GM12864 (cell line): Measurements from ENCODE around the gene TRRAP.
"Not testable (repeated sequence)": the region's sequence is repeated elsewhere in the genome, so short reads cannot be mapped to it uniquely, and the experiment has no call there.

Experiments
- DNase-seq: peaks from one replicate; pipeline ENCODE4 v3.0.0-alpha.2; 2011; ENCODE audit warnings: low read depth
- H3K4me3 ChIP-seq: 2 replicates; pipeline ENCODE4 v1.5.1; 2011; ENCODE audit warnings: mild to moderate bottlenecking, low read depth, low read length, control low read depth
- CTCF ChIP-seq: IDR thresholded peaks from 2 replicates; pipeline ENCODE4 v1.5.1; 2011; ENCODE audit warnings: low read depth, mild to moderate bottlenecking, moderate library complexity, low read length, control low read depth, inconsistent platforms; ENCODE audit errors: missing control alignments

The TRRAP gene

GRCh38 chr7:99042957-99043356 is 164.6 kb downstream of the TRRAP start:
- no peak for DNase-seq
- no peak overlapping the region for H3K4me3 ChIP-seq
- no peak for TF ChIP-seq CTCF

GRCh38 chr7:99044858-99045257 is 166.5 kb downstream of the TRRAP start:
- not testable (repeated sequence) for DNase-seq, H3K4me3 ChIP-seq

- not testable (repeated sequence) for DNase-seq, H3K4me3 ChIP-seq
Measured at GRCh38 chr7:99046262-99046661, 167.9 kb downstream of the TRRAP start.

- no peak overlapping the region for H3K4me3 ChIP-seq
- DNase-seq = no peak
- TF ChIP-seq CTCF = no peak
Measured at GRCh38 chr7:99046722-99047121, 168.4 kb downstream of the TRRAP start.

- DNase-seq = no peak
- no peak for TF ChIP-seq CTCF
- H3K4me3 ChIP-seq = no peak overlapping the region
Measured at GRCh38 chr7:99047526-99048077, 169.3 kb downstream of the TRRAP start.

- no peak overlapping the region for H3K4me3 ChIP-seq
- no peak for TF ChIP-seq CTCF
- DNase-seq = no peak
Measured at GRCh38 chr7:99050971-99051370, 172.6 kb downstream of the TRRAP start.

GRCh38 chr7:99054781-99055180 is 176.4 kb downstream of the TRRAP start:
- TF ChIP-seq CTCF = no peak
- H3K4me3 ChIP-seq = no peak overlapping the region
- no peak for DNase-seq

- no peak for DNase-seq
- TF ChIP-seq CTCF = no peak
- H3K4me3 ChIP-seq = no peak overlapping the region
Measured at GRCh38 chr7:99061001-99061776, 182.9 kb downstream of the TRRAP start.
